NCI-H2171 (cell line): ENCODE data around the gene OPN4.
A peak's percentile ranks its signal among the peaks of the same experiment; 100 is the strongest.

Experiments used
- DNase-seq: peaks from one replicate; lab custom pipeline; 2025; lab: John Stamatoyannopoulos, UW

OPN4 gene

DNA sequence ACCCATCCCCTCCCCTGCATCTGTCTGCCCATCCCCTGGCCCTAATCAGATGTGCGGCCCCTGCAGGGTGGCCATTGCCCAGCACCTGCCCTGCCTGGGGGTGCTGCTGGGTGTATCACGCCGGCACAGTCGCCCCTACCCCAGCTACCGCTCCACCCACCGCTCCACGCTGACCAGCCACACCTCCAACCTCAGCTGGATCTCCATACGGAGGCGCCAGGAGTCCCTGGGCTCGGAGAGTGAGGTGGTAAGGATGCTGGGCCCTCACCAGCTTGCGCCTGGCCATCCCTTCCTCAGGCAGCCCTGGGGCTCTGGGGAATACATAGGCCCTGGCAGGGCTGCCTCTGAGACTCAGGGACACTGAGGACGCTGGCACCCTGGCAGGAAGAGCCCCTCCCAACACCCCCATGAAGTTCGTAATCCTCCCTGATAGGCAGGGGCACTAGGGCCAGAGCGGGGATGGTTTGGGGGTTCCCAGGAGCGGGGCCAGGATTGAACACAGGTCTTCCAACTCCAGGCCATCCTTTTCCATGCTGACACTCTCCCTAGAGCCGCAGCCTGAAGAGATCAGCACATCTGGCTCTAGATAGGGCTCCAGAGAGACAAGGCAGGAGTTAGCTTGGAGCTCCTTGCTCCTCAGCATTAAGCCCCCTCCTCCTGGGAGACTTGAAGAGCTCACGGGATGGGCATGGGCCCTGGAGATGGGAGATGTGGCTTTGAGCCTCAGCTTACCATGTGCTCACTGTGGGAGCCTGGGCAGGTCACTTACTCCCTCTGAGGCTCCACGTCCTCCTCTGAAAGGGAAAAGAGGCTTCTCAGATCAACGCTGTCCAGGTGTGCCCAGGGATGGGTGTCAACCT, 8.1 kb downstream of the OPN4 start:
- no peak for DNase-seq

DNA sequence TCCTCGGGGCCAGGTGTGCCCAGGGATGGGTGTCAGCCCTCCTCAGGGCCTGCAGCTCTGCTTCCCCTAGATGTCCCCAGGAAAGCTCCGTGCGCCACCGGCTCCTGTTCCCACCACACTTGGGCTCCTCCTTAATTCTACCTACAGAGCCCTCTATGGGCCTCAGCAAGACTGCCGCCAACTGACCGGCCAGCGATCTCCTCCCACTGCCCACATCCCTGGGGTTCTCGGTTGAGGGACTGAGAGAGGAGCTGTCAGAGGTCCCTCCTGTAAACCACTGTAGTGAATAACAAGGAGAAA, 8.6 kb downstream of the OPN4 start:
- DNase-seq: no peak

DNA sequence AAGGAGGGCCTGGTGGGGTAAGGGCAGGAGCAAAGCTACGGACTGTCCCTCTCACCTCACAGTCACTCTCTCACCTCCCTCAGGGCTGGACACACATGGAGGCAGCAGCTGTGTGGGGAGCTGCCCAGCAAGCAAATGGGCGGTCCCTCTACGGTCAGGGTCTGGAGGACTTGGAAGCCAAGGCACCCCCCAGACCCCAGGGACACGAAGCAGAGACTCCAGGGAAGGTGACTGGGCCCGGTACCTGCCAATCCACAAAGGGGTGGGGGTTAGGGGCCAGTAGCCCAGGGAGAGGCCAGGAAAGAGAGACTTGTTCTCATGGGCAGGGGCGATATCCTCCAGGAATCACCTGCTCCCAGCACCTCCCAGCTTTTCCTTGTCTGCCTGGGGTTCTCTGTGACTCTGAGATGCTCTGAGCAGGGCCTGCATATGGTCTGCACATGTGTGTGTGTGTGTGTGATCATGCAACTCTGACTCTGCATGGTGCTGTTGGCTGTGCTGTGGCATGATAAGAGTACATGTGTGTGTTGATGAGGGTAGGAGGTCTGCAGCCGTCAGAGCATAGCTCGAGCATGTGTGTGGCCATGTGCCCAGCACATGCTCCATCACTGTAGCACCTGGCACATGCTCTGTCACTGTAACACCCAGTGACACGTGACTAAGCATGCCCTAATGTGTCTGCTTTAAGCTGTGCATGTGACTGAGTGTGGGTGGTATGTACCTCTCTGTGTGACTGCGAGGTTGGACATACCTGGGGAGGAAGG, 9.4 kb downstream of the OPN4 start:
- no peak for DNase-seq

DNA sequence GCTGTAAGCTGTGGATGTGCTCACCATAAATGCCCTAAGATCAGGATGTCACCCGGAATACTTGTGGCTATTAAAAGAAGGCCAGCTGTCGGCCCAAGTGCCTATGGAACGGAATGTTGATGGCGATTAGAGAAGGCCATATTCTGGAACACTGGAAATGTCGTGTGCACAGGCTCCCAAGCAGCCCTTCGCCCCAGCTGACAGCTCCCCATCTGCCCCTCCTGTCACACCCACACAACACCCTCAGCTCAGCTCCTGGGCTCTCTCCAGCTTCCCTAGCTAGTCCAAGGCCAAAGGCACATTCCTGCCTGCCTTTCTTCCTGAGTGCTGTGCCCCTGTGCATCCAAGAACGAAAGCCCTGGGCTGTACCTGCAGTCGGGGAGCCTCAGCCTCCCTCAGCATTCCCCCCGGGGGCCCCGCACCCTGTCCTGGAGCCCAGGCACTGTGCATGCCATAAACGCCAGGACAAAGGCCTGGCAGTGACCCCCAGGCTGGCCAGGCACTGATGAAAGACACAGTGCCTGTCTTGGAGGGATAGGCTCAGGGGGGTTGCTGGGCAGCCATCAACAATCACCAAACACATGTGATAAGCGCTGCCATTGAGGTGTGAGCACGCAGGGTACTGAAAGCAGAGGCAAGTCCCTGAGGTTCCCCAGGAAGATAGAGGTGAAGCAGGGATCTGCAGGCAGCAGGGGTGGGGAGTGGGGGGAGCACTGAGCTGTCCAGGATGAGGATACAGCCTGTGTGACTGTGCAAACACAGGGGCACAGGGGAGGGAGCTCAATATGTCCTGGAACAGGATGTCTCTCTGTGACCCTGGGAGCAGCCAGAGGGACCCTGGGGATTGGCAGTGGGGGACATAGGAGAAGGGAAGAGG, 10.2 kb downstream of the OPN4 start:
- DNase-seq: no peak

DNA sequence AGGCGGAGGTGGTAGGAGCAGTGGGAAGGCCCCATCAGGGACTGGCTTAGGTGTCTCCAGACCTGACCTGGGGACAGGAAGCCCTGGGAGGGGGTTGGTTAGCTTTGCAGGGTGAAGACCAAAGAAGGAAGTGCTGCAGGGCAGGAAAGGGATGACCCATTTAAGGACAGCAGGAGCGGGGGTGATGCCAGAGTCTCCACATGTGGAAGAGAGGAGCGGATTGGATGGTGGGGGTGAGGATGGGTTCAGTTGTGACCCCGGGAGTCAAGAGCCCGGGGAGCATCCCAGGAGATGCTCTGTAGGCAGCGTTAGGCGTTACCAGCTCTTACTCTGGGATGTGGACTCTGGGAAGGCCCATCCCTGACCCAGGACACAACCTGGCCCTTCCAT, 10.9 kb downstream of the OPN4 start:
- no peak for DNase-seq

DNA sequence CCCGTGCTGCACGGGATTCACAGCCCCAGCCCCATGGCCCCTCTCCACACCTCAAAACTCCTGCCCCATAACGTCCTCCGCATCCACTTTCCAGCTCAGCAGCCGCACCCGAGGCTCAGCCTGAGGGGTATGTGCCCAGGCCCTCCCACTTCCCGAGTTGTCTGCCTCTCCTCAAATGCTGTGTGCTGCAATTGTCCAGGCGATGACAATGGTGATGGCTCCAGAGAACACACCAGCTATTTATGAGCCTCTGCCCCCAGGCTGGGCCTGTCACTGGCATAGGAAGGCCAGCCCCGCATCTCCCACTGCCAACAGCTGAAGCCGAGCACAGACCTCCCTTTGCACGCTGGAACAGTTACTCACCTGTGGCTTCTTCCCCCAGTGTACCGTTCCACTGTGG, 11.5 kb downstream of the OPN4 start:
- DNase-seq: no peak

DNA sequence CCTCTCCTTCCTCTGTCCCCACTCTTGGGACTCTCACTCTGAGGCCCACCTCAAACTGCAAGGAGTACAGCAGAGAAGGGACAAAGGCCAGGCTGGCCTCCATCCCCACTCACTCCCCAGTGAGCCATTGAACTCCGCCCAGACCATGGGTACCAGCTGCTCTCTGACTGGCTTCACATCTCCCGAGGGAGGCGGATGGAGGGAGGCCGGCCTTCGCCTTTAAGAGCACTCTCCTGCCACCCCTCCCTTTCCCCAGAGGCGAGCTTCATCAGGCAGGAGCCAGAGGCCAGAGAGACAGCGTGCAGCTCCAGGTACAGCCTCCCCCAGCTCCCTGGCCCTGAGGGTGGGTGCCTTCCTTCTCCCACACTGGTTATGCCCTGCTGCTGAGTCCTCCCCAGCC, 12.2 kb downstream of the OPN4 start:
- DNase-seq: no peak

DNA sequence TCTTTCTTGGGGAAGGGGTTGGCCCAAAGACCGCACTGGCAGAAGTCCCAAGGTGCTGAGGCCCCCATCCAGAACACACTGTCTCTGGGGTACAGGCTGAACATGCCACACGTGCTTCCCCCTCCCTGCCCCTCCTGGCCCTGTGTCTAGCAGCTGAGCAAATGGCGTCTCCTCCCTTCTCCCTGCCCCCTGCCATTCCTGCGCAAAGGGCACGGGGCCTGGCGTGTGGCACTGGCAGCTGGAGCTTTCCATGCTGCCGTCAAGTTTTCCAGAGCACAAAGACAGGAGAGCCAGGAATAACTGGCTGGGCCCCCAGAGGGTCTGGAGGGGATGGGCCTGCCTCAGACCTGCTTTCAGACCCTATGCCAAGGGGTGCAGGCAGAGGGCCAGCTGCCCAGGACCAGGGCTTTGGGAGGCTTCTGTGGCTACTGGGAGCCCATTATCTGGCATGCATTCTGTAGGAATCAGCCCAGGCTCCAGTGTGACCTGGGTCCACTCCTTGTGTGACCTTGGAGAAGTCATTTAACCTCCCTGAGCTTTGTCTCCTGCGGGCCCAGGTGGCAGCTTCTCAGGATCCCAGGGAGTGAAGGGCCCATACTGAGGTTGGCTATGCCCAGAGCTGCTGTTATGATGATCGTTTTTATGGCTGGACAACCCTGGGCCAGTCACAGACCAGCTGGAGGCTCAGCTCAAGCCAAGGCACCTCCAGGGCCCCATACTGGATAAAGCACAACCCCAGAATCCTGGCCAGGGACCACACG, 13.3 kb downstream of the OPN4 start:
- DNase-seq: no peak

DNA sequence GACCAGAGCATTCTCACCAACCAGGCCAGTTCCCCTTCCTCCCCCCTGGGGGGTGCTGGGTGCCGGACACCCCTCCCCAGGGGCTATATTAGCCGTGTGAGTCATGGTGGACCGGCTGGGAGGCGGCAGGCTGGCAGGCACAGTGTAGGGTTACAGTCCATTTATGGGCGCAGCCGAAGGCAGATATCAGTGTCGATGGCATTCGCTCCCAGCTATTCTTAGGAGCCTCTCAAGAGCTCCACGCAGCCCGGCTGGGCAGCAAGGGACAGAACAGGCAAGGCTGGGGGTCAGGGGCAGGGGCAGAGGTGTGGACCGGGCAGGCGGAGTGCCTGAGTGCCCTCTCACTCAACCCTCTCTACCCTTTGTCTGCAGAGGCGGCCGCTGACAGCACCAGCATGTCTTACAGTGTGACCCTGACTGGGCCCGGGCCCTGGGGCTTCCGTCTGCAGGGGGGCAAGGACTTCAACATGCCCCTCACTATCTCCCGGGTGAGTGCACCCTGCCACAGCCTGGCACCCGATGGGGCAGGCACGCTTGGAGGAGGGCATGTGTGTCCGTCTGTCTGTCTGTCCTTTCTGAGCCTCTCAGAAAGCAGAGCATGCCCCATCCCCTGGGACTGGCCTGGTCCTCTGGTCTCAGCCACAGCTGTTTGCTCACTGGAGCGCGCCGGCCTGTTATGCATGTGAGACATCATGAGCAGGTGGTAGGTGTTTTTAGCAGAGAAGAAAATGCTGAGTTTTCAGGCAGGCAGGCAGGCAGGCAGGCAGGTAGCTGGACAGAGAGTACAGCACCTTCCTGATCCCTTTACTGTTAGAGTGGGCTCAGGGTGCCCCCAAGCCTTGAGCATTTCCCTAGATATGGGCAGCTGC, 14.2 kb downstream of the OPN4 start, which contains the start of gene LDB3:
Gene LDB3 (plus strand): TSS at position 215 of the 869 bp plus-strand sequence. CDS start 181 bp downstream, at position 396.
- peak; percentile 54 for DNase-seq

DNA sequence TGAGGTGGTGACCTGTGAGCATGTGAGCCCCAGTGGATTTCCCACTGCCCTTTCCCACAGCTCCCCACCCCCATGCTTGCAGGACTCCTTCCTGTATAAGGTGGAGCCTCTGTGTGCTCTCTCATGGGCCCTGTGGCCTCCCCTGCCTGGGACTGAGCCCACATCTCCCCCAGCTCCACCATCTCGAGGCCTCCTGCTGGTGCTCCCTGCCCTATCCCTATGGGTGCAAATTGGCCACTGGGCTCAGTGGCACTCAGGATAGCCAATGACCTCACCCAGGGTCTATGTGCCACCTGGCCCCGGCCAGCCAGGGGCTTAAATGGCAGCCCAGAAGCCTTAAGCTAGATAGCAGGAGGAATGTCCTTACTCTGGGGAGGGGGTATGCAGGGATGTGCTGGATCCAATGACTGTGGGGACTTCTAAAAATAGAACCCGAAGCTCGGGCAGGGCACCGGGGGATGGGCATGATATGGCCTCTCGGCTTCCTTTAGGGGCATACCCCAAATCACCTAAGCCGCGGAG, 16.0 kb downstream of the OPN4 start:
- DNase-seq: no peak

DNA sequence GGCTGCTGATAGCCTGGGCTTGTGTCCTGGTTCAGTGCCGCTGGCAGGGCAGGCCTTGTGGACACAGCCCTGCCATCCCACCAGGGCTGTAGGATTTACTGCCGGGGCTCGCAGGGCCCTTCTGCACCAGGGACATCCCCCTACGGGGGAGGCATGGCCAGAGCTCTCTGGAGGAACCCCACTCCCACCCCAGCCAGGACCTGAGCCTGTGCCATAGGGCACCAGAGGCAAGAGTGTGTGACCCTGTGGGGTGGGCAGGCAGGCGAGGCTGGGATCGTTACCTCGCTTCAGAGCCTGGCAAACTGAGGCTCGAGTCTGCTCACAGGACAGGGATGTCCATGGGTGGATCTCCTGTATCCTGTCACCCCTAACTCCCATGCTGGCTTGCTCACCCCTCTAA, 16.5 kb downstream of the OPN4 start:
- DNase-seq: no peak

DNA sequence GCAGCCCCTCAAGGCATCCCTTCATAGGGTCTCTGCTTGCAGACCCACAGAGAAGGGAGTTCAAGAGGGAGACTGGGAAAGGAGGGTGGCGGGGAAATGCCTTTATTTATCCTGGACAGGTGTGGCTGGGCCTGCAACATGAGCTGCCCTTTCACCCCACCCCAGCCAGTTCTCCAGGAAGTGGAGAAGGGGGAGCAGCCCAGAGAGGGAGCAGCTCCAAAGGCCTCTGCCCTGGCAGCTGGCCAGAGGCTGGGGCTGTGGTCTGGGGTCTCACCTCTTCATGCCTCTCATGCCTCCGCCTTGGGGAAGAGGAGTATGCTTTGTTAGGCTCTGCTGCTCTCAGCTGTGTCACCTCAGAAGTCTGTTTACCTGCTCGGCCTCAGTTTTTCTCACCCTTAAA, 17.1 kb downstream of the OPN4 start:
- DNase-seq: no peak

DNA sequence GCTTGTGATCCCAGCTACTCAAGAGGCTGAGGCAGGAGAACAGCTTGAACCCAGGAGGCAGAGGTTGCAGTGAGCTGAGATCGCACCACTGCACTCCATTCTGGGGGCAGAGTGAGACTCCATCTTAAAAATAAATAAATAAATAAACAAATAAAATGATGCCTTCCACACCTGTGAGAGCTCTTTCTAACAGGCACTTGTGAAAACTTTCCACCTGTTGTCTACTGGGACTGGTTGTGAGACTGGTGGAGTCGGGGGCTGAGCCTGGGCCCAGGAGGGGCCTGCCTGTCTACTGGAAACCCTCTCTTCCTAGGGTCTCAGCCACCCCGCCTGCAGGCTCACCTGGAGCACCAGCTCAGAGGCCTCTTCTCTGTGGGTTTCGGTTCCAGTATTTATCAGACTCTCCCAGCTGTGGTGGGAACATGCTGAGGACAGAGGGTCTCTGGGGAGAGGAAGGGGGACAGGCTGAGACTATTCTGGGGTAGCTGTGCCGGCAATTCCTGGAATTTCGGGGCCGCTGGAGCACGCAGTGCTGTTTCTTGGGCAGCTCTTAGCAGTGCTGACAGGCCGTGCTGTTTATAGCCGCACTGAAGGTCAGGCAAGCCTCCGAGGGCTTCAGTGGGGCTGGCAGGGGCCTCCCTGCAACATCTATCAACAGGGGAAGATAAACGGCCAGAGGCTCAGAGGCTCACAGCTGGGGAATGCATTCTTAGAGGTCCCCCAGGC, 17.8 kb downstream of the OPN4 start:
- DNase-seq: no peak

DNA sequence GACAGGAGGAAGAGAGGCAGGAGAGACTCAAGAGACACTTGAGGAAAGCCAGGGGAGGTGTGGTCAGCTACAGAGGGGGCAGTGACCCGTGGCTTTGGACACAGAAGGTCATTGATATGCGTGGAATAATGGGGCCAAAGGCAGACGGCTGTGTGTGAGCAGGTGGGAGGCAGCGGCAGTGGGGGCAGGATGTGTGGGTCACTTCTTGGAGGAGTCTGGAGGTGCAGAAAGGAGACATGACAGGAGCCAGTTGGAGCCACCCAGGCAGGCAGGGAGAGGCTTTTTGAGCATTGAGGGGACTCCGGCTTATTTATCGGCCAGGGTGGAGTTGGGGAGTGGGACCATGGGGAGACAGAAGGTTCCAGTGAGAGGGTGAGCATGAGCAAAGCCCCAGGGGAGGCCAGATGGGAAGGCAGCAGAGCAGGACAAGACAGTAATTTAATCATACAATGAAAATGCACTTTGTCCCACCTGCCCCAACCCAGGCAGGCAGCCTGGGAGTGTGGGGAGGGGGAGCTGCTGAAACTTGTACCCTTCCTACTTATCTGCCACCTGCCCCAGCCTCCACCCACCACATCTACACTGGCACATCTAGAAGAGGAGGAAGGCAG, 19.0 kb downstream of the OPN4 start:
- DNase-seq: peak; percentile 82

DNA sequence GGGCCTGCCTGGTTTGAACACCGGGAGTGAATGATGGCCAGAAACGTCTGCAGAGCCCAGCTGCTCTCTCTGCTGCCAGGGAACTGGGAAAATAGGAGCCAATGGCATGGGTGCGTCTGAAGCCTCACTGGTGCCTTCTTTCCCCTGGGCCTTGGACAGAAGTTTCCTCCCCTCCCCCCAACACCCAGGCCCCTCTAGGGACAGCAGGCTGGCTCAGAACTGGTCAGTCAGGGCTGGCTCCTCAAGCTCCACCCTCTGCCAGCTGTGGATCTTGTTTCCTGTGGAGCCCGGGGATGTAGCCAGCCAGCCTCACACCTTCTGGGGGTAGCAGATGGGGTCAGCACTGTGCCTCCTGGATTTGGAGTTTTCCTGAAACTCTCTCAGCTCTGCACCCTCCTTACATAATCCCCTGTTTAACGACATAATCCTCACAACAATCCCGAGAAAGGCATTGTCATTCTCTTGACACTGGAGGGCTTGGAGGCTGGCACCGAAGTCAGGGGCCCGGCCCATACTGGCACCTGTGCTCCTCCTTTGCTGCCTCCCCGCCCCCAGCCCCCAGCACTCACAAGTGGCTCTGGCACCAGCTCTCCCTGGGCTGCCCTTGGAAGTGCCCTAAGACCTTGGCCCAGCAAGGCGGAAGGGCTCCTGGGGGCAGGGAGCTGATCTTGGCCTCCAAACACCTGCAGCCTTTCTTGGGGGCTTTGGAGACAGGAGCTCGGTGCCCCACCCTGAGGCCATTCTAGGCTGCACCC, 19.7 kb downstream of the OPN4 start:
- peak; percentile 69 for DNase-seq

DNA sequence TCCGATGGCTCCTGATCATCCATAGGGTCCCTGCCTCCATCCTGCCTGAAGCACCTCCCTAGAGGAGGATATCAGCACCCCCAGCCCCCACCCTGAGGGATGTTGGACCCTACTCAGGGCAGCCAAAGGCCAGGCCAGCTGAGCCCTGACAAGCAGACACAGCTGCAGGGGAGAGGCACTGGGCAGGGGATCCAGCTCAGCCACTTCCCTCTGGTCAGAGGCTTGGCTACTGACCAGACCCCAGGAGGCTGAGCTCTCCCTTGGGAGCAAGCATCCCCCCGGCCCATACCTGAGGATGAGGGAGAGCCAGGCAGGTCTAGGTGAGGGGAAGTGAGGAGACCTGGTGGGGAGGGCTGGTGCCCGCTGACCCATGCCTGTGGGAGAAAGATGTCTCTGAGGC, 20.6 kb downstream of the OPN4 start:
- DNase-seq: no peak

DNA sequence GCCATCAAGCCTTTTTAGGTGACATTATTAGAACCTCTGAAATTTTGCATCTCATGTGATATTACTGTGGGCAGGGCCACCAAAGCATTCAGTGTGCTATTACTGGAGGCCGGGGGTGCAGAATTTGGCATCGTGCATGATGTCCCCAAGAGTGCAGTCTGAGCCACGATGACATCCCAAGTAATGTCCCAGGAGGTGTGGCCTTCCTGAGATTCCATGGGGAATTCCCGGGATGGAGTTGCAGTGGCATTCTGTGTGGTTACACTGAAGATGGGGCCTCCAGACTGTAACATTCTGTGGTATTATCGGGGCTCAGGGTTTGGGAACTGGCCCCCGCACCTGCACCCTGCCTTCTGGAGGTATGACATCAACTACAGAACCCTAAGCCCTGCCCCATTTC, 23.0 kb downstream of the OPN4 start:
- no peak for DNase-seq

DNA sequence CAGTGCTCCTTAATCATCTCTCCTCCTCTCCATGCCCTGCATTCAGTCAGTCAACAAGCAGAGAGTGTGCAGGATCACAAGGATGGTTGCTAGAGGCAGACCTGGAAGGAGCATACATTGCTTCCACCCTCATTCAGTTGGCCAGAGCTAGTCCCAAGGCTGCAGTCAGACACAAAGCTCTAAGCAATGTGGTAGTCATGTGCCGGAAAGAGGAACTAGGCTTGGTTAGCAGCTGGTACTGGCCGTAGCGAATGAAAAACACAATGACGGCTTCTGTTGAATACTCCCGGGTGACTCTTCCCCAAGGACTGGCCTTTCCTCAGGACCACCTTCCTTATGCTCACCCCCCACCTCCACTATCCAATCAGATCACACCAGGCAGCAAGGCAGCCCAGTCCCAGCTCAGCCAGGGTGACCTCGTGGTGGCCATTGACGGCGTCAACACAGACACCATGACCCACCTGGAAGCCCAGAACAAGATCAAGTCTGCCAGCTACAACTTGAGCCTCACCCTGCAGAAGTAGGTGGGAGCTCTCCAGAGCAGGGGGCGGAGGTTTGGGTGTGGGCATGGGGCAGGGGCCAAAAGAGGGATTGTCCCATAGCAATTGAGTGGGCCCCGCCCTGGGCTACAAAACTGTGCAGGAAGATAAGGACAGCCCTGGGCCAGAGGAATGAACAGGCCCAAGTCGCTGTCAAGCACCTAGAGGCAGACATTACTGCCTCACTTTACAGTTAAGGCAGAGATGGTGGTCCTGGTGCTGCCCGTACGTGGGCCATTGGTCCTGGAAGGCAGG, 24.8 kb downstream of the OPN4 start:
- no peak for DNase-seq
